Gastroesophageal sphincter (tissue), 4 donors: ENCODE data around the gene TRIM67. TPM values are rescaled to one million over a fixed set of nuclear protein-coding genes. Genes with fewer than 3 reads are reported as not detected.

Source experiments
- ATAC-seq: fragments of 150-250 bp; one replicate; pipeline ENCODE4 v1.9.1; 2016; ENCODE audit warnings: mild to moderate bottlenecking, moderate library complexity
- H3K27ac ChIP-seq, 4 donors: fragments of 200-600 bp; sonication (generic) in 3 of 4; 1 replicate in 3 of 4; 2 replicates in 1 of 4; pipeline ENCODE4 v1.5.1; 2016 to 2019
- H3K27me3 ChIP-seq: fragments of 200-600 bp; sonication (generic); one replicate; pipeline ENCODE4 v1.5.1; 2019
- H3K36me3 ChIP-seq, 2 donors: fragments of 200-600 bp; sonication (generic); one replicate each; pipeline ENCODE4 v1.5.1; 2019; ENCODE audit warnings: control low read depth in 1 of 2
- H3K4me1 ChIP-seq, 3 donors: fragments of 200-600 bp; sonication (generic); 1 replicate in 2 of 3; 2 replicates in 1 of 3; pipeline ENCODE4 v1.5.1; 2016 to 2019; ENCODE audit warnings: control low read depth in 2 of 3
- H3K4me3 ChIP-seq, 2 donors: fragments of 200-600 bp; sonication (generic); one replicate each; pipeline ENCODE4 v1.5.1; 2019; ENCODE audit warnings: mild to moderate bottlenecking in 1 of 2, moderate library complexity in 1 of 2
- H3K9me3 ChIP-seq, 3 donors: fragments of 200-600 bp; sonication (generic); one replicate each; pipeline ENCODE4 v1.5.1; 2017 to 2019; ENCODE audit warnings: control low read depth in 2 of 3
- EP300 ChIP-seq: sonication (generic); formaldehyde crosslinking; IDR thresholded peaks from one replicate; pipeline ENCODE4 v1.6.1; 2017; ENCODE audit warnings: antibody characterized with exemption, mild to moderate bottlenecking
- POLR2A ChIP-seq, 2 donors: fragments of 450-650 bp; IDR thresholded peaks; one replicate each; pipeline ENCODE4 v1.6.1; 2017; ENCODE audit warnings: antibody characterized with exemption in 2 of 2, mild to moderate bottlenecking in 2 of 2, moderate library complexity in 1 of 2
- POLR2AphosphoS5 ChIP-seq: sonication (generic); formaldehyde crosslinking; IDR thresholded peaks from one replicate; pipeline ENCODE4 v1.6.1; 2017; ENCODE audit warnings: antibody characterized with exemption
- WGBS, 2 donors: methylation state at CpG; one replicate each; pipeline ENCODE4 v1.1.5; 2018; ENCODE audit warnings: low coverage in 1 of 2; 5-methylcytosine and 5-hydroxymethylcytosine counted together
- total RNA-seq, 4 donors: library from RNA; depleted of rRNA; stranded (reverse); fragments of >200 nt; gene quantifications; one replicate each; pipeline ENCODE4 v1.1.0, GENCODE V29; 2016
- TF ChIP-seq, protein P1 (sequence below), 4 experiments: fragments of 200-600 bp in 2 of 4; fragments of 450-650 bp in 2 of 4; sonication (generic) in 1 of 4; IDR thresholded peaks; one replicate each; pipeline ENCODE4 v1.5.1; 2017 to 2019; ENCODE audit warnings: antibody characterized with exemption in 4 of 4, mild to moderate bottlenecking in 2 of 4, moderate library complexity in 2 of 4

The TRIM67 gene
- total RNA-seq, 4 donors from 2014 or later = 0.04 to 0.13 TPM; not detected in 2

DNA sequence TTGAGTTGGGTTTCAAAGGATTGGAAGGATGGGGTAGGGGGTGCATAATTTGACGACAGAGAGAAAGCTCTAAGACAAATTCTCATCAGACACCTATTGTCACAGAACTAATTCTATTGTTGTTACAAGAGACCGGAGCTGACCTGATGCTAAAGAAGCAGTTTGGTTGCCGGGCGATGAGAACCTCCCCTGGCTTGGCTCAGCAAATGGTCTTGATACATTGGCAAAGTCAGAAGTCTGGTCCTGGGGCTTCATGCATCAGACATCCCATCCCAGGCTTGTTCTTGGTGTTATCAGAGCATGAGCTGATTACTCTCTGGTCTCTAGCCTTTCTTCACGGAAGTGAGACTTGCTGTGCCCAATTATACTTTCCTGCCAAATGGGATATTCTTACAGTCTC, 15.4 kb downstream of the TRIM67 start:
- no peak for TF ChIP-seq EP300
- TF ChIP-seq, protein P1, sequence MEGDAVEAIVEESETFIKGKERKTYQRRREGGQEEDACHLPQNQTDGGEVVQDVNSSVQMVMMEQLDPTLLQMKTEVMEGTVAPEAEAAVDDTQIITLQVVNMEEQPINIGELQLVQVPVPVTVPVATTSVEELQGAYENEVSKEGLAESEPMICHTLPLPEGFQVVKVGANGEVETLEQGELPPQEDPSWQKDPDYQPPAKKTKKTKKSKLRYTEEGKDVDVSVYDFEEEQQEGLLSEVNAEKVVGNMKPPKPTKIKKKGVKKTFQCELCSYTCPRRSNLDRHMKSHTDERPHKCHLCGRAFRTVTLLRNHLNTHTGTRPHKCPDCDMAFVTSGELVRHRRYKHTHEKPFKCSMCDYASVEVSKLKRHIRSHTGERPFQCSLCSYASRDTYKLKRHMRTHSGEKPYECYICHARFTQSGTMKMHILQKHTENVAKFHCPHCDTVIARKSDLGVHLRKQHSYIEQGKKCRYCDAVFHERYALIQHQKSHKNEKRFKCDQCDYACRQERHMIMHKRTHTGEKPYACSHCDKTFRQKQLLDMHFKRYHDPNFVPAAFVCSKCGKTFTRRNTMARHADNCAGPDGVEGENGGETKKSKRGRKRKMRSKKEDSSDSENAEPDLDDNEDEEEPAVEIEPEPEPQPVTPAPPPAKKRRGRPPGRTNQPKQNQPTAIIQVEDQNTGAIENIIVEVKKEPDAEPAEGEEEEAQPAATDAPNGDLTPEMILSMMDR (IDR thresholded peaks at IDR 0.05) = no peak
- TF ChIP-seq POLR2A (IDR thresholded peaks at IDR 0.05) = no peak
- no peak for TF ChIP-seq POLR2AphosphoS5
- H3K27me3 ChIP-seq = peaks cover 77% of the 10 kb centered on the region
- no peak for ATAC-seq
- no peak overlapping the region for H3K27ac ChIP-seq
- H3K4me1 ChIP-seq = no peaks in the 10 kb centered on the region
- no peaks in the 10 kb centered on the region for H3K36me3 ChIP-seq
- H3K9me3 ChIP-seq = peaks cover 0 to 18% (median 0%) of the 10 kb centered on the region in 3 donors
- WGBS, 2 donors = 56 to 59% methylated on average over 5 of the region's 5 CpGs
- no peak overlapping the region for H3K4me3 ChIP-seq

DNA sequence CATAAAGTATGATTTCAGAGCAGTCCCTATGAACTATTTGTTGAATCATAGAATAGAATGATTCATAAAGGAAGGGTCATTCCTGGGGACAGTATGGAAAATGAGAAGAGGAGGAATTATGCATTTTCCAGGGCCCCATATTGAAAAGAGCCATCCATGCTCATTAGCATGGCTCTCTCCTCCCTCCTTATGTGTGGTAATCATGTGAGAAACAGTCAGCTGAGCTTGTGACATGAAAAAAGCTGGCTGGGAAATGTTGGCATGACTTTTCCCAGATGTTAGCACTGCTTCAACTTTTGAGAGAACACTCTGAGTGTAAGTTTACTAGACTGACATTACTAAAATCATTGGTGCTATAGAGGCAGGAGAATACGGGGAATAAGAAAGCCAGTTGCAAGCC, 16.1 kb downstream of the TRIM67 start:
- Histone ChIP-seq H3K36me3 (no peaks in the 10 kb centered on the region), H3K27ac (no peak overlapping the region), H3K27me3 (peaks cover 79% of the 10 kb centered on the region), H3K4me1 (no peaks in the 10 kb centered on the region), H3K4me3 (no peak overlapping the region), H3K9me3 (peaks cover 0 to 18% (median 0%) of the 10 kb centered on the region in 3 donors)
- ATAC-seq = no peak
- 42 to 57% methylated on average over 1 of the region's 1 CpG for WGBS, 2 donors
- TF ChIP-seq POLR2A (IDR thresholded peaks at IDR 0.05) (no peak), POLR2AphosphoS5 (no peak), EP300 (no peak)
- TF ChIP-seq, protein P1 (IDR thresholded peaks at IDR 0.05) = no peak

DNA sequence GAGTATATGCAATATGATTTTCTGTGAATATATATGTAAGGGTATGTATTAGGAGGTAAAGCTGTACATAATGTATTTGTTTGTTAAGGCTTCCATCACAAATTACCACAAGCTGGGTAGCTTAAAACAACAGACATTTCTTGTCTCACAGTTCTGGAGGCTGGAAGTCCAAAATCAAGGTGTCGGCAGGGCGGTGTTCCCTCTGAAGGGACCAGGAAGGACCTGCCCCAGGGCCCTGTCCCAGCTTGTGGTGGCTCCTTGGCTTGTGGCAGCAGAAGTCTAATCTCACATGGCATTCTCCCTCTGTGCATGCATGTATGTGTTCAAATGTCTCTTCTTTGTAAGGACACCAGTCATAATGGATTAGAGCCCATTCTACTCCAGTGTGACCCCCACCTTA, 17.1 kb downstream of the TRIM67 start:
- TF ChIP-seq, protein P1 (IDR thresholded peaks at IDR 0.05) = no peak
- TF ChIP-seq POLR2AphosphoS5 = no peak
- no peak for TF ChIP-seq EP300
- no peak for TF ChIP-seq POLR2A (IDR thresholded peaks at IDR 0.05)

DNA sequence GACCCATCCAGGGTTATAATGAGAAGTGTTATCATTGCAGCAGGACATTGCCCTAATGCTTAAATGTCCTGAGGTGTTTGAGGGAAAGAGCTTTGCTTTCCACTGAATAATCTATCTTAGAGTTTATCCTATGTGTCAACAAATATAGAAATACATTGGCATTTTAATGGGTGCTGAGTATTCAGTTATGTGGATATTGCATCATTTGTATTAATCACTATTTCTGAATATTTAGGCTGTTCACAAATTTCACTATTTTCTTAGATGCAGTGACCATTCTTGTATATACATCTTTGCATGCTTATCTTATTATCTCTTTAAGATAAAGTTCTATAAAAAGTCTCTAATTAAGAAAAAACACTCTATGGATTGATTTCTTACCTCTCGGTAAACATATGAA, 18.2 kb downstream of the TRIM67 start:
- TF ChIP-seq POLR2AphosphoS5 = no peak
- no peak for TF ChIP-seq POLR2A (IDR thresholded peaks at IDR 0.05)
- TF ChIP-seq, protein P1 (IDR thresholded peaks at IDR 0.05) = no peak
- TF ChIP-seq EP300 = no peak
- Histone ChIP-seq H3K4me3 (no peak overlapping the region), H3K9me3 (peaks cover 0 to 18% (median 0%) of the 10 kb centered on the region in 3 donors), H3K36me3 (no peaks in the 10 kb centered on the region), H3K27ac (no peak overlapping the region), H3K4me1 (no peaks in the 10 kb centered on the region), H3K27me3 (peaks cover 87% of the 10 kb centered on the region)
- 88 to 92% methylated on average over 1 of the region's 1 CpG for WGBS, 2 donors
- no peak for ATAC-seq

More for the DNA sequence above, 17.1 kb downstream of the TRIM67 start:
- Histone ChIP-seq H3K9me3 (peaks cover 0 to 18% (median 0%) of the 10 kb centered on the region in 3 donors), H3K27me3 (peaks cover 83% of the 10 kb centered on the region), H3K4me3 (no peak overlapping the region), H3K4me1 (no peaks in the 10 kb centered on the region), H3K27ac (no peak overlapping the region), H3K36me3 (no peaks in the 10 kb centered on the region)
- no CpG with 5 or more reads among the region's 2 CpGs for WGBS, 2 donors
- ATAC-seq = no peak

DNA sequence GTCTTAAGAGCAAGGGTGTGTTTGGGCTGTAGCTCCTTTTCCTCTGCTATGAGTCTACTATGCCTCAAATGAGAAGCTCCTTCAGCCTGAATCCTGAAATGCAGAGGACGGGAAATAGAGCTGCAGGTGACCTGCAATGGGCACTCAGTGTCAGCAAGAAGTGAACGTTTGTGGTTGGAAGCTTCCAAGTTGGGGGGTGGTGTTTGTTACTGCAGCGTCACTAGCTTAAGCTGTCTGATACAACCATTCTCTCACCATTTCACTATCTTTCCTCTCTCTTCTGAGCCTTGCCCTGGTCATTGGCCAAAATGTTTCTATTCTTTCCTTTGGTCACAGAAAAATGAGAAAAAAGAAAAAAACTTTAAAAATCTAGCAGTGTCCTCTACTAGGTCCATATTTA, 19.4 kb downstream of the TRIM67 start:
- TF ChIP-seq EP300 (no peak), POLR2AphosphoS5 (no peak), POLR2A (IDR thresholded peaks at IDR 0.05) (no peak)
- TF ChIP-seq, protein P1 (IDR thresholded peaks at IDR 0.05) = no peak
- no peak overlapping the region for H3K4me3 ChIP-seq
- H3K36me3 ChIP-seq = no peaks in the 10 kb centered on the region
- peaks cover 0 to 18% (median 0%) of the 10 kb centered on the region in 3 donors for H3K9me3 ChIP-seq
- no peak overlapping the region for H3K27ac ChIP-seq
- 61 to 70% methylated on average over 2 to 3 of the region's 3 CpGs for WGBS, 2 donors
- H3K4me1 ChIP-seq = no peaks in the 10 kb centered on the region
- H3K27me3 ChIP-seq = peaks cover 87% of the 10 kb centered on the region
- no peak for ATAC-seq
